ENCODE measurements around the gene SSBP2. TPM values are rescaled to one million over a fixed set of nuclear protein-coding genes. Genes with fewer than 3 reads are reported as not detected.

Gene SSBP2
- total RNA-seq, 1 experiment from 2014 or later = 5.2 TPM

DNA sequence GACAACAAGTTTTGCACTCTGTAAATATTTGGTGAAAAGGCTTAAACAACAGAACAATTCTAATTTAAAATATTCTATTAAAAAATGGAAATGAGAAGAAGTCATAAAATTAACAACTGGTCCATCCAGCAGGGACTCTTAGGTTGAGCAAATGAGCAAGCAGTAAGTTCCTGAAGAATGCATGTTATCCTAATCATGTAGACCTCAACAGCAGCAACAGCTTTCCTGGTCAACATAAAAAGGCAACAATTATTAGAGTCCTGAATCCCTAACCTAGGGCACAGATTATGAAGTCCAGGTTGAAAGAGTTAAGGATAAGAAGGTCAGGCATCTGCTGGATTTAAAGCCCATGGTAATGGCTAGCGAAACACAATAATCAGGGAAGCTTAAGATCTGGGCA lies 120.9 kb downstream of the SSBP2 start:
- POLR2A ChIA-PET = interaction anchor here (0.7 kb wide), 1 partner anchor 422 kb away, joined by 3 read pairs; no protein-coding TSS in a partner anchor

More for the DNA sequence above, 120.9 kb downstream of the SSBP2 start:
- Histone ChIP-seq H3K36me3 (ENCODE audit: control insufficient read depth in 1 of 2, insufficient read depth in 2 of 2, low read length in 2 of 2) (no peaks in the 10 kb centered on the region), H3K27ac (ENCODE audit: low read depth, low read length) (no peak overlapping the region), H4K20me1 (ENCODE audit: insufficient read depth) (no peaks in the 10 kb centered on the region), H3K4me3 (replicated peaks in 1 of 2; ENCODE audit: low read depth in 1 of 2, low read length in 2 of 2) (no peak overlapping the region), H3K4me2 (ENCODE audit: low read length) (no peak overlapping the region), H3K27me3 (ENCODE audit: insufficient read depth, low read length) (no peaks in the 10 kb centered on the region), H3K9me2 (ENCODE audit: insufficient read depth) (no peaks in the 10 kb centered on the region), H3K4me1 (ENCODE audit: control insufficient read depth in 1 of 2, insufficient read depth in 2 of 2, low read length in 2 of 2) (peaks cover 11 to 19% of the 10 kb centered on the region in 2 experiments; a peak in 3 of 4 replicates), H3K9me3 (ENCODE audit: control insufficient read depth in 1 of 2, insufficient read depth in 1 of 2, low read depth in 1 of 2, low read length in 2 of 2) (no peaks in the 10 kb centered on the region), H2AFZ (ENCODE audit: low read depth, low read length, poor library complexity, severe bottlenecking) (no peak overlapping the region), H3K9ac (ENCODE audit: low read length) (no peak overlapping the region), H3K79me2 (ENCODE audit: insufficient read depth, low read length) (no peaks in the 10 kb centered on the region)
- ATAC-seq = no peak
- DNase-seq (ENCODE audit: low read depth, low spot score) = no peak
- no TSS peak for BruUV-seq (replicated peaks)
- ChIA-PET RAD21 (ENCODE audit: low non-redundant PET in 1 of 2, low total read pairs in 2 of 2, uncharacterized antibody in 2 of 2, unreplicated experiment in 2 of 2) (no interaction called here), CTCF (no interaction called here)
- TF ChIP-seq, protein P1, sequence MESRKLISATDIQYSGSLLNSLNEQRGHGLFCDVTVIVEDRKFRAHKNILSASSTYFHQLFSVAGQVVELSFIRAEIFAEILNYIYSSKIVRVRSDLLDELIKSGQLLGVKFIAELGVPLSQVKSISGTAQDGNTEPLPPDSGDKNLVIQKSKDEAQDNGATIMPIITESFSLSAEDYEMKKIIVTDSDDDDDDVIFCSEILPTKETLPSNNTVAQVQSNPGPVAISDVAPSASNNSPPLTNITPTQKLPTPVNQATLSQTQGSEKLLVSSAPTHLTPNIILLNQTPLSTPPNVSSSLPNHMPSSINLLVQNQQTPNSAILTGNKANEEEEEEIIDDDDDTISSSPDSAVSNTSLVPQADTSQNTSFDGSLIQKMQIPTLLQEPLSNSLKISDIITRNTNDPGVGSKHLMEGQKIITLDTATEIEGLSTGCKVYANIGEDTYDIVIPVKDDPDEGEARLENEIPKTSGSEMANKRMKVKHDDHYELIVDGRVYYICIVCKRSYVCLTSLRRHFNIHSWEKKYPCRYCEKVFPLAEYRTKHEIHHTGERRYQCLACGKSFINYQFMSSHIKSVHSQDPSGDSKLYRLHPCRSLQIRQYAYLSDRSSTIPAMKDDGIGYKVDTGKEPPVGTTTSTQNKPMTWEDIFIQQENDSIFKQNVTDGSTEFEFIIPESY (IDR thresholded peaks at IDR 0.05; ENCODE audit: extremely low read depth, insufficient replicate concordance, low read length) = no peak
- TF ChIP-seq CEBPB (IDR thresholded peaks at IDR 0.05; ENCODE audit: low read depth) = no peak
- TF ChIP-seq, protein P2, sequence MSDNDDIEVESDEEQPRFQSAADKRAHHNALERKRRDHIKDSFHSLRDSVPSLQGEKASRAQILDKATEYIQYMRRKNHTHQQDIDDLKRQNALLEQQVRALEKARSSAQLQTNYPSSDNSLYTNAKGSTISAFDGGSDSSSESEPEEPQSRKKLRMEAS (IDR thresholded peaks at IDR 0.05) = no peak
- no peak for TF ChIP-seq FOSL1 (IDR thresholded peaks at IDR 0.05; ENCODE audit: low read depth)
- no peak for TF ChIP-seq EGR1 (IDR thresholded peaks at IDR 0.05; ENCODE audit: low read depth)
- no peak for TF ChIP-seq ELF1 (IDR thresholded peaks at IDR 0.05; ENCODE audit: borderline replicate concordance, low read depth)
- TF ChIP-seq, protein P3, sequence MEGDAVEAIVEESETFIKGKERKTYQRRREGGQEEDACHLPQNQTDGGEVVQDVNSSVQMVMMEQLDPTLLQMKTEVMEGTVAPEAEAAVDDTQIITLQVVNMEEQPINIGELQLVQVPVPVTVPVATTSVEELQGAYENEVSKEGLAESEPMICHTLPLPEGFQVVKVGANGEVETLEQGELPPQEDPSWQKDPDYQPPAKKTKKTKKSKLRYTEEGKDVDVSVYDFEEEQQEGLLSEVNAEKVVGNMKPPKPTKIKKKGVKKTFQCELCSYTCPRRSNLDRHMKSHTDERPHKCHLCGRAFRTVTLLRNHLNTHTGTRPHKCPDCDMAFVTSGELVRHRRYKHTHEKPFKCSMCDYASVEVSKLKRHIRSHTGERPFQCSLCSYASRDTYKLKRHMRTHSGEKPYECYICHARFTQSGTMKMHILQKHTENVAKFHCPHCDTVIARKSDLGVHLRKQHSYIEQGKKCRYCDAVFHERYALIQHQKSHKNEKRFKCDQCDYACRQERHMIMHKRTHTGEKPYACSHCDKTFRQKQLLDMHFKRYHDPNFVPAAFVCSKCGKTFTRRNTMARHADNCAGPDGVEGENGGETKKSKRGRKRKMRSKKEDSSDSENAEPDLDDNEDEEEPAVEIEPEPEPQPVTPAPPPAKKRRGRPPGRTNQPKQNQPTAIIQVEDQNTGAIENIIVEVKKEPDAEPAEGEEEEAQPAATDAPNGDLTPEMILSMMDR (IDR thresholded peaks at IDR 0.05 in 2 of 3, conservative IDR thresholded peaks at IDR 0.05 in 1 of 3; ENCODE audit: borderline replicate concordance in 1 of 3, insufficient read depth in 1 of 3, low read depth in 2 of 3, low read length in 2 of 3) = no peak
- TF ChIP-seq EZH2 (IDR thresholded peaks at IDR 0.05) = no peak
- no peak for TF ChIP-seq ZNF274 (IDR thresholded peaks at IDR 0.05; ENCODE audit: low read depth, low read length)
- TF ChIP-seq TCF7L2 (IDR thresholded peaks at IDR 0.05; ENCODE audit: borderline replicate concordance, extremely low read depth, insufficient read depth, insufficient read length) = no peak
- TF ChIP-seq JUND (IDR thresholded peaks at IDR 0.05) = no peak
- no peak for TF ChIP-seq SIN3A (IDR thresholded peaks at IDR 0.05; ENCODE audit: low read depth)
- no peak for TF ChIP-seq RAD21 (IDR thresholded peaks at IDR 0.05; ENCODE audit: low read depth)
- no peak for TF ChIP-seq ZFX (IDR thresholded peaks at IDR 0.05)
- TF ChIP-seq, protein P4, sequence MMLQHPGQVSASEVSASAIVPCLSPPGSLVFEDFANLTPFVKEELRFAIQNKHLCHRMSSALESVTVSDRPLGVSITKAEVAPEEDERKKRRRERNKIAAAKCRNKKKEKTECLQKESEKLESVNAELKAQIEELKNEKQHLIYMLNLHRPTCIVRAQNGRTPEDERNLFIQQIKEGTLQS (IDR thresholded peaks at IDR 0.05) = no peak
- no peak for TF ChIP-seq SRF (IDR thresholded peaks at IDR 0.05; ENCODE audit: low read depth)
- no peak for TF ChIP-seq POLR2AphosphoS5 (IDR thresholded peaks at IDR 0.05; ENCODE audit: low read depth, low read length)
- TF ChIP-seq, protein P5, sequence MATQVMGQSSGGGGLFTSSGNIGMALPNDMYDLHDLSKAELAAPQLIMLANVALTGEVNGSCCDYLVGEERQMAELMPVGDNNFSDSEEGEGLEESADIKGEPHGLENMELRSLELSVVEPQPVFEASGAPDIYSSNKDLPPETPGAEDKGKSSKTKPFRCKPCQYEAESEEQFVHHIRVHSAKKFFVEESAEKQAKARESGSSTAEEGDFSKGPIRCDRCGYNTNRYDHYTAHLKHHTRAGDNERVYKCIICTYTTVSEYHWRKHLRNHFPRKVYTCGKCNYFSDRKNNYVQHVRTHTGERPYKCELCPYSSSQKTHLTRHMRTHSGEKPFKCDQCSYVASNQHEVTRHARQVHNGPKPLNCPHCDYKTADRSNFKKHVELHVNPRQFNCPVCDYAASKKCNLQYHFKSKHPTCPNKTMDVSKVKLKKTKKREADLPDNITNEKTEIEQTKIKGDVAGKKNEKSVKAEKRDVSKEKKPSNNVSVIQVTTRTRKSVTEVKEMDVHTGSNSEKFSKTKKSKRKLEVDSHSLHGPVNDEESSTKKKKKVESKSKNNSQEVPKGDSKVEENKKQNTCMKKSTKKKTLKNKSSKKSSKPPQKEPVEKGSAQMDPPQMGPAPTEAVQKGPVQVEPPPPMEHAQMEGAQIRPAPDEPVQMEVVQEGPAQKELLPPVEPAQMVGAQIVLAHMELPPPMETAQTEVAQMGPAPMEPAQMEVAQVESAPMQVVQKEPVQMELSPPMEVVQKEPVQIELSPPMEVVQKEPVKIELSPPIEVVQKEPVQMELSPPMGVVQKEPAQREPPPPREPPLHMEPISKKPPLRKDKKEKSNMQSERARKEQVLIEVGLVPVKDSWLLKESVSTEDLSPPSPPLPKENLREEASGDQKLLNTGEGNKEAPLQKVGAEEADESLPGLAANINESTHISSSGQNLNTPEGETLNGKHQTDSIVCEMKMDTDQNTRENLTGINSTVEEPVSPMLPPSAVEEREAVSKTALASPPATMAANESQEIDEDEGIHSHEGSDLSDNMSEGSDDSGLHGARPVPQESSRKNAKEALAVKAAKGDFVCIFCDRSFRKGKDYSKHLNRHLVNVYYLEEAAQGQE (IDR thresholded peaks at IDR 0.05; ENCODE audit: low read depth) = no peak
- no peak for TF ChIP-seq POLR2A (IDR thresholded peaks at IDR 0.05; ENCODE audit: borderline replicate concordance, extremely low read depth, insufficient read depth, insufficient read length)
- intact Hi-C loops (cut with micrococcal nuclease) = no loop called here

Measured in HCT116 (cell line).